ENCODE results near the gene RPL35A.

DNA sequence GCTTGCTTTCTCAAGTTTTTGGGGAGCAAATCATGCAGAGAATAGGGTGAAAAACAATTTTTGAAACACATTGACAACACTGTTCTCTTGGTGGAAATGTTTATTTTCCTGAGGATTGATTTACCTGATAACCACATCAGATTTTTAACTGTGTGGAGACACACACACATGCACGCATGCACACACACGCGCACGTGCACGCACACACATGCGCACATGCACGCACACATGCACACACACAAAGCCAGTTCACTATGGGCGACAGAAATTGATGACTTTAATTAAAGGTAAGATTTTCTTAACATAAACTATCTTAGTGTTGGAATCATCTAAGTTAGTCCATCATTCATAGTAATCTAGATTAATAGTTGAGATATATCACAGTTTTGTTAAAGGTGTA is 25.3 kb downstream of the RPL35A start:
- TF ChIP-seq YY1 (IDR thresholded peaks at IDR 0.05; ENCODE audit: low read depth) = no peak
- no peak for TF ChIP-seq TEAD4 (IDR thresholded peaks at IDR 0.05)
- TF ChIP-seq RAD21 (IDR thresholded peaks at IDR 0.05; ENCODE audit: low read depth) = no peak
- no peak for TF ChIP-seq EP300 (IDR thresholded peaks at IDR 0.05; ENCODE audit: borderline replicate concordance)
- TF ChIP-seq CREB1 (IDR thresholded peaks at IDR 0.05; ENCODE audit: low read depth) = no peak
- TF ChIP-seq EGR1 (IDR thresholded peaks at IDR 0.05) = no peak
- TF ChIP-seq TAF1 (IDR thresholded peaks at IDR 0.05; ENCODE audit: low read depth) = no peak
- no peak for TF ChIP-seq TCF12 (IDR thresholded peaks at IDR 0.05; ENCODE audit: low read depth)
- TF ChIP-seq, protein P1, sequence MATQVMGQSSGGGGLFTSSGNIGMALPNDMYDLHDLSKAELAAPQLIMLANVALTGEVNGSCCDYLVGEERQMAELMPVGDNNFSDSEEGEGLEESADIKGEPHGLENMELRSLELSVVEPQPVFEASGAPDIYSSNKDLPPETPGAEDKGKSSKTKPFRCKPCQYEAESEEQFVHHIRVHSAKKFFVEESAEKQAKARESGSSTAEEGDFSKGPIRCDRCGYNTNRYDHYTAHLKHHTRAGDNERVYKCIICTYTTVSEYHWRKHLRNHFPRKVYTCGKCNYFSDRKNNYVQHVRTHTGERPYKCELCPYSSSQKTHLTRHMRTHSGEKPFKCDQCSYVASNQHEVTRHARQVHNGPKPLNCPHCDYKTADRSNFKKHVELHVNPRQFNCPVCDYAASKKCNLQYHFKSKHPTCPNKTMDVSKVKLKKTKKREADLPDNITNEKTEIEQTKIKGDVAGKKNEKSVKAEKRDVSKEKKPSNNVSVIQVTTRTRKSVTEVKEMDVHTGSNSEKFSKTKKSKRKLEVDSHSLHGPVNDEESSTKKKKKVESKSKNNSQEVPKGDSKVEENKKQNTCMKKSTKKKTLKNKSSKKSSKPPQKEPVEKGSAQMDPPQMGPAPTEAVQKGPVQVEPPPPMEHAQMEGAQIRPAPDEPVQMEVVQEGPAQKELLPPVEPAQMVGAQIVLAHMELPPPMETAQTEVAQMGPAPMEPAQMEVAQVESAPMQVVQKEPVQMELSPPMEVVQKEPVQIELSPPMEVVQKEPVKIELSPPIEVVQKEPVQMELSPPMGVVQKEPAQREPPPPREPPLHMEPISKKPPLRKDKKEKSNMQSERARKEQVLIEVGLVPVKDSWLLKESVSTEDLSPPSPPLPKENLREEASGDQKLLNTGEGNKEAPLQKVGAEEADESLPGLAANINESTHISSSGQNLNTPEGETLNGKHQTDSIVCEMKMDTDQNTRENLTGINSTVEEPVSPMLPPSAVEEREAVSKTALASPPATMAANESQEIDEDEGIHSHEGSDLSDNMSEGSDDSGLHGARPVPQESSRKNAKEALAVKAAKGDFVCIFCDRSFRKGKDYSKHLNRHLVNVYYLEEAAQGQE (IDR thresholded peaks at IDR 0.05; ENCODE audit: low read depth) = no peak
- TF ChIP-seq, protein P2, sequence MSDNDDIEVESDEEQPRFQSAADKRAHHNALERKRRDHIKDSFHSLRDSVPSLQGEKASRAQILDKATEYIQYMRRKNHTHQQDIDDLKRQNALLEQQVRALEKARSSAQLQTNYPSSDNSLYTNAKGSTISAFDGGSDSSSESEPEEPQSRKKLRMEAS (IDR thresholded peaks at IDR 0.05) = no peak
- no peak for TF ChIP-seq FOXM1 (IDR thresholded peaks at IDR 0.05; ENCODE audit: borderline replicate concordance, low read depth)
- no peak for TF ChIP-seq NFIC (IDR thresholded peaks at IDR 0.05)
- no peak for TF ChIP-seq CEBPB (IDR thresholded peaks at IDR 0.05)

Measured in Ishikawa (cell line).